Measurements from ENCODE around the gene ARHGAP24. TPM values are rescaled to one million over a fixed set of nuclear protein-coding genes. Genes with fewer than 3 reads are reported as not detected.

Gene ARHGAP24
- total and polyA plus RNA-seq, 5 experiments from 2014 or later = 4.4 to 7.3 TPM; not detected in 3

DNA sequence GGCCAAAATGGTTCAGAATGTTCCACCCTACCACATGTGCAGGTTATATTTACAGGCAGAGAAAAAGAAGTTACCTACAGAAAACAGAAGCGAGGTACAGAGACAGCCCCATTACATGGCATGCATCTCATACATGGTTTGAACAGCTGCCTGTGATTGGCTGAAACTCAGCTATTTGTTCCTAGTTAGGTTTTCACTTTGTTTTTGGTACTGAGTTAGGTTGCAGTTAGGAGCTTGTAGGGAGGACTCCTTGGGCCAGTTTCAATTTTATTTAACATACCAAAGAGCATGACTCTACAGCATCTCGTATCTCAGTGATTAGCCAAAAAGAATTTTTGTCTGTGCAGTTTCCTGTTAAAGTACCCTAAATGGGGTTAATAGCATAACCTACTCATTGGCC lies 492.9 kb downstream of the ARHGAP24 start:
- POLR2A ChIA-PET = no interaction called here
- H3K27me3 Mint-ChIP-seq = no peaks in the 10 kb centered on the region
- peaks cover 0 to 11% (median 3%) of the 10 kb centered on the region in 9 donors for H3K9me3 Mint-ChIP-seq
- H3K4me3 Mint-ChIP-seq = no peak overlapping the region
- no peaks in the 10 kb centered on the region for H3K4me1 Mint-ChIP-seq
- no peak for DNase-seq
- H3K36me3 Mint-ChIP-seq = peaks cover 0 to 4% (median 0%) of the 10 kb centered on the region in 3 donors
- H3K27ac Mint-ChIP-seq = no peak overlapping the region
- ATAC-seq = no peak

DNA sequence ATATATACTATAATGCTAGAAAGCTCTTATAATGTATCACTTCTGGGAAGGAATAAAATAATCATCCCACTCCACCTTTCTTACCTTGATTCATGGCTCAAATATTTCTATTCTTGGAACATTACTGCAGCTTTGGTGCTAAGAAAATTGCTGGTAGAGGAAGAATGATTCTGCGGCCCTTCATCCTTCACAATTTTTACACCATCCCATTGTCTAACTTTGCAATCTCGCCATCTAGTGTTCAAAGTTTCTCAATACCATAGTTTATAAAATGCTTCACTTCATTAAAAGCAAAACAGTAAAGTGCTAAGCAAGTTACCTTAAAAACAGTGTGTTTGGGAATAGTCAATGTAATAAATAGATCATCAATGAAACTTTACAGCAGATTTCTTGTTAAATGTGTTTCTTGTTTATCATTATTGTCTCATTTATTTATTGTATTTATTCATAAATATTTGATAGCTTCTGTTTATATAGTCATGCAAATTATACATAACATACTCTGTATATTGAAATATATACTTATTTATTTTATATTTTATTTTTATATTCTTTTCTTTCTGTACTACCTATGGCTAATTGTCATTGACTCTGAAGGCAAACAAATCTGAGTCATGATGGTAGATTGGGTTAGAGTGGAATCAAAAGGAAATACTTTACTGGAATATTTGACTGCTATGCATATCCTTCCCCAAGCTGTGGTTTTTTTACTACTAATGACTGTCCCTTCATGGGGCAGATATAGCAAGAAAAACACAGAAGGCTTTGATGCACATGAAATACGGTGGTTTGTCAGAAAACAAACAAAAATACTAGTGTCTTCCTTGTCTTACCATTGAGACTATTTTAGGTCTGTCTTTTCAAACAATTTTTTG lies 494.2 kb downstream of the ARHGAP24 start:
- POLR2A ChIA-PET = no interaction called here
- DNase-seq = no peak
- no peak overlapping the region for H3K4me3 Mint-ChIP-seq

DNA sequence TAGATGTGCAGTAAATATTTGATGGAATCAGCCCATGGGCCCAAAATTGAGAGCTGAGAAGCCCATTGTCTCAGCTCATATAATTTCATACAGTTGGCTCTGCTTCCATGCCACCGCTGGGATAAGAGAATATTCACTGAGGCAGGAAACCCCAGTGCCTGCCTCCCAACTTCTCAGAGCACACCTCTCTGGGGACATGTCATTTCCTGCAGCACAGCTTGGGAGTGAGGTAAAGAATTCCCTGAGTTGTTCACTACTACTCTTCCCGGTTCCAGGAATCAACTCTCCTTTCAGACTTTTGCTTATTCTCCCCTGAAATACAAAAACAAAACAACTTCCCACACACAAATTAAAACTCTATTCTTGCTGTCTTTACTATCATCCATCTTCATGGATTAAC lies 495.6 kb downstream of the ARHGAP24 start:
- Mint-ChIP-seq H3K27me3 (no peaks in the 10 kb centered on the region), H3K4me3 (no peak overlapping the region), H3K9me3 (no peaks in the 10 kb centered on the region), H3K4me1 (no peaks in the 10 kb centered on the region), H3K36me3 (no peaks in the 10 kb centered on the region), H3K27ac (no peak overlapping the region)
- no peak for ATAC-seq
- POLR2A ChIA-PET = no interaction called here
- no peak for DNase-seq

More for the DNA sequence above, 494.2 kb downstream of the ARHGAP24 start:
- Mint-ChIP-seq H3K27me3 (no peaks in the 10 kb centered on the region), H3K9me3 (peaks cover 0 to 11% (median 3%) of the 10 kb centered on the region in 9 donors), H3K36me3 (peaks cover 0 to 4% (median 0%) of the 10 kb centered on the region in 3 donors), H3K27ac (no peak overlapping the region), H3K4me1 (no peaks in the 10 kb centered on the region)
- ATAC-seq = no peak

DNA sequence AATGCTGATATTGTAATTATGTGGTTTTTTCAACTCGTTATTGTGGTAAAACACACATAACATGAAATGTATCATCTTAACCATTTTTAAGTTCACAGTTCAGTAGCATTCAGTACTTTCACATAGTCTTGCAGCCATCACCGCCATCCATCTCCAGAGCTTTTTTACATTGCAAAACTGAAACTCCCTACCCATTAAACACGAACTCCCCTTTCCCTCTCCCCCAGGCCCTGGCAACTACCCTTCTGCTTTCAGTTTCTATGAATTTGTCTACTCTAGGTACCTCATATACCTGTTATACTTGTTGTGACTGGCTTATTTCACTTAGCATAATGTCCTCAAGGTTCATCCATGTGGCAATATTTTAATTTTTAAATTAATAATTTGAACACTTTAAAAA lies 504.3 kb downstream of the ARHGAP24 start:
- Mint-ChIP-seq H3K4me1 (no peaks in the 10 kb centered on the region), H3K4me3 (no peak overlapping the region), H3K36me3 (peaks cover 0 to 2% (median 0%) of the 10 kb centered on the region in 3 donors), H3K27ac (no peak overlapping the region), H3K27me3 (peaks cover 0 to 5% (median 0%) of the 10 kb centered on the region in 5 donors), H3K9me3 (peaks cover 0 to 3% (median 0%) of the 10 kb centered on the region in 9 donors)
- POLR2A ChIA-PET = no interaction called here
- no peak for ATAC-seq
- DNase-seq = no peak

DNA sequence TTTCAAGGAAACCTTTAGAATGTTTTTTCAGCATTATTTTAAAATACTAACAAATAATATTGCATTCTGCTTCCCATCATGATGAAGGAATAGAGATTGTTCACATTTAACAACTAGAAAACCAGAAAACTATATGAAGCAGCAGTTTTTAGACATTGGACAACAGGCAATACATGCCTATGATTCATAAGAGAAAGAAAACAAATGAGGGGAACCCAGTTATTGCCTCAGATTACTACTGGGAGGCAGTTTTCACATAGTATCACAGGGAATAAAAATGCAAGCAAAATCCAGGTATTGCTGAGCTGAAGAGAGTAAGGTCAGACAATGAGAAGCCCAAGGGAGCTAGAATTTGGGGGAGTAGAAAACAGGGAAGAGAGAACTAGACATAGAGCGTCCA lies 511.3 kb downstream of the ARHGAP24 start:
- Mint-ChIP-seq H3K4me3 (no peak overlapping the region), H3K27me3 (peaks cover 0 to 11% (median 0%) of the 10 kb centered on the region in 5 donors), H3K36me3 (no peaks in the 10 kb centered on the region), H3K9me3 (peaks cover 0 to 7% (median 0%) of the 10 kb centered on the region in 9 donors), H3K27ac (peak overlapping the region in 1 of 10 donors; percentile 14), H3K4me1 (peaks cover 0 to 2% (median 0%) of the 10 kb centered on the region in 4 donors)
- no peak for ATAC-seq
- DNase-seq = no peak
- POLR2A ChIA-PET = no interaction called here

DNA sequence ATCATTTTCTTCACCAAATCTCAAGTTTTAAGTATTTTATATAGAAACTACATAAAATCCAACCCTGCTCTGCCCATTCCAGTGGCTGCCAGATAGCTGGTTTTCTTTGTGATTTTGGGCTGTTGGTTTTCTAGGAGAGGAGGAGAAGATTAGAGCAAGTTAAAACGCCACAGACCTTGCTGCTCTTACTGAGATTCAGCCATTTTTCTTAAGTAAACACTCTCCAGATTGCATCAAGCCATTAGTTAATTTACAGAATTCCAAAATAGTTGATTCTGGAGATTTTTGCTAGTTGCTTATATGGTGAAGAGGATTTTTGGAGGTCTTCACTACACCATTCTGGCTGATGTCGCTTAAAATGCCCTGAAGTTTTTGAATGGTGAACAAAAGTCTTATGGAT lies 518.7 kb downstream of the ARHGAP24 start:
- H3K4me1 Mint-ChIP-seq = no peaks in the 10 kb centered on the region
- POLR2A ChIA-PET = no interaction called here
- no peaks in the 10 kb centered on the region for H3K36me3 Mint-ChIP-seq
- H3K27ac Mint-ChIP-seq = no peak overlapping the region
- DNase-seq (no peak), ATAC-seq (no peak)
- H3K27me3 Mint-ChIP-seq = no peaks in the 10 kb centered on the region
- H3K4me3 Mint-ChIP-seq = no peak overlapping the region
- no peaks in the 10 kb centered on the region for H3K9me3 Mint-ChIP-seq

DNA sequence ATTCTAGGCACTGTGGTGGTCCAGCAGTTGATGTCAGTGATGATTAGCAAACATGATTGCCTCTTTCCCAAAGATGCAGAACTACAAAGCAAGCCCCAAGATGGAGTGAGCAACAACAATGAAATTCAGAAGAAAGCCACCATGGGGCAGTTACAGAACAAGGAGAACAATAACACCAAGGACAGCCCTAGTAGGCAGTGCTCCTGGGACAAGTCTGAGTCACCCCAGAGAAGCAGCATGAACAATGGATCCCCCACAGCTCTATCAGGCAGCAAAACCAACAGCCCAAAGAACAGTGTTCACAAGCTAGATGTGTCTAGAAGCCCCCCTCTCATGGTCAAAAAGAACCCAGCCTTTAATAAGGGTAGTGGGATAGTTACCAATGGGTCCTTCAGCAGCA lies 519.6 kb downstream of the ARHGAP24 start:
- DNase-seq (no peak), ATAC-seq (no peak)
- Mint-ChIP-seq H3K27ac (no peak overlapping the region), H3K4me1 (no peaks in the 10 kb centered on the region), H3K9me3 (no peaks in the 10 kb centered on the region), H3K36me3 (no peaks in the 10 kb centered on the region), H3K4me3 (no peak overlapping the region), H3K27me3 (no peaks in the 10 kb centered on the region)
- POLR2A ChIA-PET = no interaction called here

DNA sequence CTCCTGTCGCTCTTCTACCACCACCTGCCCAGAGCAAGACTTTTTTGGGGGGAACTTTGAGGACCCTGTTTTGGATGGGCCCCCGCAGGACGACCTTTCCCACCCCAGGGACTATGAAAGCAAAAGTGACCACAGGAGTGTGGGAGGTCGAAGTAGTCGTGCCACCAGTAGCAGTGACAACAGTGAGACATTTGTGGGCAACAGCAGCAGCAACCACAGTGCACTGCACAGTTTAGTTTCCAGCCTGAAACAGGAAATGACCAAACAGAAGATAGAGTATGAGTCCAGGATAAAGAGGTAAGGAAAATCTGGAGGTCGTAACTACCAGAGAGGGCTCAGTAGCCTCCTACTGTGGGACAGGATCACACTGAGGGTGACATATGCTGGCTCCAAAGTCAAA lies 520.4 kb downstream of the ARHGAP24 start:
- POLR2A ChIA-PET = no interaction called here
- DNase-seq (no peak), ATAC-seq (peak in 1 of 2 donors; percentile 14)
- Mint-ChIP-seq H3K36me3 (no peaks in the 10 kb centered on the region), H3K9me3 (no peaks in the 10 kb centered on the region), H3K27me3 (no peaks in the 10 kb centered on the region), H3K4me3 (no peak overlapping the region), H3K27ac (no peak overlapping the region), H3K4me1 (no peaks in the 10 kb centered on the region)

DNA sequence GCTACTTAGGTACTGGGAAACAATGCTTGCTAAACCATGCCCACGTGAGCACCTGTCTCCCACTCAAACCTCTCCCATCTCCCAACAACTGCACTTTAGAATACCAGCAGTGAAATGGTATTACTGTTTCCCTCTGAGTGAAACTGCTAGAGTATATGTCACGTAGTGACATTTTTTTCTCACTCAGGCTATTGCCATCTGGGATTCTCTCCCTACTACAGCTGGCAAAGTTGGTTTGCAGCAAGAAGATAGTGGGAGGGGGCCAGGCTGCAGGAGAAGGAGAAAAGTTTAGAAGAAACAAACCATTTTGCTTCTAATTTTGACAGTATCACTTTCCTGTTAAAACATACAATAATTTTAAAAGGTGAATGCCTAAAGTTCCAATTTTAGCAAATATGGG lies 526.6 kb downstream of the ARHGAP24 start:
- no peak overlapping the region for H3K4me3 Mint-ChIP-seq
- DNase-seq = no peak
- no peaks in the 10 kb centered on the region for H3K4me1 Mint-ChIP-seq
- H3K9me3 Mint-ChIP-seq = peaks cover 0 to 6% (median 0%) of the 10 kb centered on the region in 9 donors
- ATAC-seq = no peak
- H3K27me3 Mint-ChIP-seq = no peaks in the 10 kb centered on the region
- H3K36me3 Mint-ChIP-seq = no peaks in the 10 kb centered on the region
- POLR2A ChIA-PET = no interaction called here
- H3K27ac Mint-ChIP-seq = no peak overlapping the region

DNA sequence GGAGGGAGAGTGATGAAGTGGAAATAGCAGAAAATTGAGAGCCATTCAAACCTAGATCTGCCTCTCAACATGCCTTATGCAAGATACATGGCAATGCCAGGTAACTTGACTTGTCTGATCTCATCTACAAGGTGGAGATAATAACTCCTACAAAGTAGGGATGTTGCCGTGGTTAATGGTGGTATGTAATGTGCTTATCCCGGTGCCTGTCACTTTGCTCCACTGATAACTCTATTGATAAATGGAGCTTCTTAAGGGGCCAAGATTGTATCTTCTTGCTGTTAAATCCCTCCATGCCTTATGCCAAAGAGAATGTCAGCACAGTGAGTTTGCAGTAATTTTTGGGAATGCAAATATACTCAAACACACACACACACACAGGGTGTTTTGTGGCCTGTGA lies 529.1 kb downstream of the ARHGAP24 start:
- H3K4me3 Mint-ChIP-seq = no peak overlapping the region
- no peaks in the 10 kb centered on the region for H3K36me3 Mint-ChIP-seq
- no peaks in the 10 kb centered on the region for H3K4me1 Mint-ChIP-seq
- DNase-seq (no peak), ATAC-seq (no peak)
- POLR2A ChIA-PET = no interaction called here
- H3K9me3 Mint-ChIP-seq = peaks cover 0 to 6% (median 0%) of the 10 kb centered on the region in 9 donors
- no peaks in the 10 kb centered on the region for H3K27me3 Mint-ChIP-seq
- no peak overlapping the region for H3K27ac Mint-ChIP-seq

DNA sequence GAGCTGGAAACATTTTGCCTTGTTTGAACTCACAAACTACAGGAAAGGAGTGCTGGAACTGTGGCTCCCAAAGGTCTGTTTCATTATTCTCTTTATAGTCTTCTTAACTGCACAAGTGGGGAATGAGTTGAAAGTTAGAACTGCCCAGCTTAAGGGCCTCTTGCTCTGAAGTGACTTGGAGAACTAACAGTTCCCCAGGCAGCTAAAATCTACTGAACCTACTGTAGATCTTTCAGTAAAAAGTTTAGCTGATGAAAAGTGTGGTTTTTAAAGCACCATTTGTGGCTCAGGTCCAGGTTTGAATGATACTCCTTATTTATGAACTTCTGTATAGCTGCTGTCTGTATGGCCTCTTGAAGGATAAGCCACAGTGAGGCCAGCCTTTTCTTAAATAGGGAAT lies 531.1 kb downstream of the ARHGAP24 start:
- POLR2A ChIA-PET = no interaction called here
- Mint-ChIP-seq H3K27me3 (no peaks in the 10 kb centered on the region), H3K4me1 (no peaks in the 10 kb centered on the region), H3K27ac (no peak overlapping the region), H3K9me3 (peaks cover 0 to 6% (median 0%) of the 10 kb centered on the region in 9 donors), H3K36me3 (no peaks in the 10 kb centered on the region), H3K4me3 (no peak overlapping the region)
- no peak for DNase-seq
- no peak for ATAC-seq

DNA sequence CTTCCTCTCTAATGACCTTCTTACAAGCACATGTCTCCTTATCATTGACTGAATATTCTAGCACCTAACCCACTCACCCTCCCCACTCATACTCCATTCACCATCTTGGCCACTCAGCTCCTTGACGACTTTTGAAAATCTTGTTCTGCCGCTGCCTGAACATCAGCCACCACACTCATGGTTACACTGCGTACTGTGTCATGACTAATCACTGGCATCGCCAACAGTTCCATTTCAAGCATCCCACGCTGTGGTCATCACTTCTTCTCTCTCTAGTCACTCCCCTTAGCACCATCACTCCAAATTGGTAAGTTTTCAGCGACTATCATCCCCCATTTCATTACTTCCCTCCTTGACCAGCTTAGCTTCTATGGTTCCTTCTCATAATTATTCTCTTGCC lies 532.1 kb downstream of the ARHGAP24 start:
- H3K4me1 Mint-ChIP-seq = no peaks in the 10 kb centered on the region
- H3K27me3 Mint-ChIP-seq = no peaks in the 10 kb centered on the region
- no peaks in the 10 kb centered on the region for H3K36me3 Mint-ChIP-seq
- peaks cover 0 to 6% (median 0%) of the 10 kb centered on the region in 9 donors for H3K9me3 Mint-ChIP-seq
- POLR2A ChIA-PET = no interaction called here
- H3K27ac Mint-ChIP-seq = no peak overlapping the region
- no peak for ATAC-seq
- no peak overlapping the region for H3K4me3 Mint-ChIP-seq
- DNase-seq = no peak

DNA sequence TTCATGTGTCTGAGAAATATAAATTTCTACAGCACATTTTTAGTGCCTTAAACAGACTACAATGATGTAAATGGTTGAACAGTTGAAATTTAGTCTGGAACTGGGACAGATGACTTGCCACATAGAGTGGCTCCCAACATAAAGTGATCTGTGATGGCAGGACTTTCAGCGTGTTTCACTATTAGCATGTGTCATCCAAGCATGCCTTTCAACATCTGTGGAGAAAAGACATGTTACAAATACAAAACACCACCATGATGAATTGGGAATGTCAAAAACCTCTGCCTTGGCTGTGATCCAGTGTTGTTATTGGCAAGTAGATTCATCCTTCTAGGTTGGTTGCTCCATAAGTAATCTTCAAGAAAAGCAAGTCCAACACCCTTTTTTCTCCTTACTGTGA lies 536.2 kb downstream of the ARHGAP24 start:
- no peaks in the 10 kb centered on the region for H3K27me3 Mint-ChIP-seq

DNA sequence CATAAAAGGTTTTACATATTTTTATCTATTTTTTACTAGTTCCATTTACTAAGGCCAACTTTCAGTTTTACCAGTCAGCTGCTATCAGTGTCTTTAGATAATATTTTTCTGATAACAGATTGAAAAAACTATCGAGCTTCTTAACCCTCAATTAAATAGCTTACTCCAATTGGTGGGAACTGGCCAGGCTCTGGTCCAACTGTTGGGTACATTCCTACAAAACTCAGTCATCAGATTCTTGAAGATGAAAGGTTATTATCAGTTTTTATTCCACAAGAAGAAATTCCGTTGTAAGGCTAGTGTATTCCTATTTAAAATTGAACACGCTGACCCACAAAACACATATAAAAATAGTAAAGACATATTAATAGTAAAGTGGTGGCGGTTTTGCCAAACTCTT lies 538.7 kb downstream of the ARHGAP24 start:
- no peaks in the 10 kb centered on the region for H3K4me1 Mint-ChIP-seq
- POLR2A ChIA-PET = no interaction called here
- H3K4me3 Mint-ChIP-seq = no peak overlapping the region
- no peaks in the 10 kb centered on the region for H3K27me3 Mint-ChIP-seq
- no peaks in the 10 kb centered on the region for H3K36me3 Mint-ChIP-seq
- no peaks in the 10 kb centered on the region for H3K9me3 Mint-ChIP-seq
- H3K27ac Mint-ChIP-seq = no peak overlapping the region
- ATAC-seq (no peak), DNase-seq (no peak)

More for the DNA sequence above, 536.2 kb downstream of the ARHGAP24 start:
- H3K9me3 Mint-ChIP-seq = no peaks in the 10 kb centered on the region
- no peak for DNase-seq
- ATAC-seq = no peak
- no peaks in the 10 kb centered on the region for H3K36me3 Mint-ChIP-seq
- no peak overlapping the region for H3K4me3 Mint-ChIP-seq
- POLR2A ChIA-PET = no interaction called here
- no peaks in the 10 kb centered on the region for H3K4me1 Mint-ChIP-seq
- no peak overlapping the region for H3K27ac Mint-ChIP-seq
